Nephron progenitor cell (in vitro differentiated cells): ENCODE measurements around the gene NAA20.

Source experiments
- DNase-seq: peaks from one replicate; pipeline ENCODE4 v3.0.0; 2021
- H3K27ac Mint-ChIP-seq: 2 replicates; pipeline ENCODE4 v1.8.0; 2021; ENCODE audit warnings: mild to moderate bottlenecking, moderate library complexity, mixed read lengths
- H3K27me3 Mint-ChIP-seq: 2 replicates; pipeline ENCODE4 v1.8.0; 2021; ENCODE audit warnings: mild to moderate bottlenecking, low read depth, mixed read lengths; ENCODE audit not compliant: poor library complexity
- H3K36me3 Mint-ChIP-seq: 2 replicates; pipeline ENCODE4 v1.8.0; 2021; ENCODE audit warnings: low read depth, mixed read lengths
- H3K4me1 Mint-ChIP-seq: 2 replicates; pipeline ENCODE4 v1.8.0; 2021; ENCODE audit warnings: mixed read lengths
- H3K4me3 Mint-ChIP-seq: 2 replicates; pipeline ENCODE4 v1.8.0; 2021; ENCODE audit warnings: mild to moderate bottlenecking, moderate library complexity, mixed read lengths
- H3K9me3 Mint-ChIP-seq: 2 replicates; pipeline ENCODE4 v1.8.0; 2021; ENCODE audit warnings: mild to moderate bottlenecking, moderate library complexity, mixed read lengths
- CTCF ChIP-seq: fragments of 200-600 bp; sonication (generic); IDR thresholded peaks from 2 replicates; pipeline ENCODE4 v1.5.0; 2021; ENCODE audit warnings: antibody characterized with exemption

The NAA20 gene

DNA sequence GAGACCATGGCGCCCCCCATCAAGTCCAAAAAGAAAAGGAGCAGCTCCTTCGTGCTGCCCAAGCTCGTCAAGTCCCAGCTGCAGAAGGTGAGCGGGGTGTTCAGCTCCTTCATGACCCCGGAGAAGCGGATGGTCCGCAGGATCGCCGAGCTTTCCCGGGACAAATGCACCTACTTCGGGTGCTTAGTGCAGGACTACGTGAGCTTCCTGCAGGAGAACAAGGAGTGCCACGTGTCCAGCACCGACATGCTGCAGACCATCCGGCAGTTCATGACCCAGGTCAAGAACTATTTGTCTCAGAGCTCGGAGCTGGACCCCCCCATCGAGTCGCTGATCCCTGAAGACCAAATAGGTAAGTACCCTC lies 41.7 kb upstream of the NAA20 start:
- Mint-ChIP-seq H3K4me1 (peaks cover 65% of the 10 kb centered on the region), H3K27me3 (no peaks in the 10 kb centered on the region), H3K27ac (peak overlapping the region; percentile 99), H3K9me3 (peaks cover 9% of the 10 kb centered on the region), H3K36me3 (peaks cover 71% of the 10 kb centered on the region), H3K4me3 (no peak overlapping the region)
- no peak for DNase-seq
- no peak for TF ChIP-seq CTCF

- Mint-ChIP-seq H3K4me3 (no peak overlapping the region), H3K4me1 (peaks cover 70% of the 10 kb centered on the region)
Measured at GRCh38 chr20:19975901-19976300, 41.3 kb upstream of the NAA20 start.

DNA sequence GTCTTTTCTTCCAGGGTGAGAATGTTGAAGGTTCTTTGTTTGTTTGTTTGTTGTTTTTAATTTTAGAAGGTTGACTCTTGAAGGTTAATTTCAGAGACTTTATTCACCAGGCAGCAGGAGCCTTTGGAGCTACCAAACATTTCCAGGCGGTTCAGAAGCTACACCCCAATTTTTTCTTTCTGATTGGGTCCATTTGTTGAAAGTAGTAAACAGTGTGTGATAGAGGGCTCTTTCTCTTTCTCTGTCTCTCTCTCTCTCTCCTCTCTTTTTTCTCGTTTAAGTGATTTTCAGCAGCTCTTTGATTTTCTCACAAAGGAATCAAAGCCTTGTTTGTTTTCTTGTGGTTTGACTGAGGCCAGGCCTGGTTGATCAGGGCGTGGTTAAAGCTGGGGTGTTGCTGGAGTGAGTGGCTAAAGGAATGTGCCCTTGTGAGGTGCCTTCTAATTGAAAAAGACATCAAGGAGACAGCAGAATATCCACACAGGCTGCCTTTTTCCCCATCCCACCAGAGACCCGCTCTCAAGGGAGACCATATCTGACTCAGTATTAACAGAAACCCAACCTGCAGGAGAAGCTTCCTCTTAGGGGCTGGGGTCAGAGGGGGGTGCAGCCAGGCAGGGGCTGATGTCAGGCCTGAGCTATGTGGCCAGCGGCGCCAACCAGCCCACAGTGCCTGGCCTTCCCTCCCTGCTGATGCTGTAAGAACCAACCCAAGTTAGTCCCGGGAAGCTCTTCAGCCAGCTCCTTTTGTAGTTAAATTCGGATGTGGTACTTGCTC lies 40.4 kb upstream of the NAA20 start:
- Mint-ChIP-seq H3K4me3 (peak overlapping the region; percentile 62), H3K36me3 (peaks cover 72% of the 10 kb centered on the region), H3K27ac (peak overlapping the region; percentile 99), H3K4me1 (peaks cover 79% of the 10 kb centered on the region), H3K9me3 (peaks cover 9% of the 10 kb centered on the region), H3K27me3 (peaks cover 1% of the 10 kb centered on the region)
- TF ChIP-seq CTCF: no peak
- peak; percentile 33 for DNase-seq

More at GRCh38 chr20:19975901-19976300, 41.3 kb upstream of the NAA20 start:
- TF ChIP-seq CTCF: no peak
- peaks cover 9% of the 10 kb centered on the region for H3K9me3 Mint-ChIP-seq
- peaks cover 71% of the 10 kb centered on the region for H3K36me3 Mint-ChIP-seq
- H3K27ac Mint-ChIP-seq: peak overlapping the region; percentile 99
- H3K27me3 Mint-ChIP-seq: no peaks in the 10 kb centered on the region
- DNase-seq: no peak

DNA sequence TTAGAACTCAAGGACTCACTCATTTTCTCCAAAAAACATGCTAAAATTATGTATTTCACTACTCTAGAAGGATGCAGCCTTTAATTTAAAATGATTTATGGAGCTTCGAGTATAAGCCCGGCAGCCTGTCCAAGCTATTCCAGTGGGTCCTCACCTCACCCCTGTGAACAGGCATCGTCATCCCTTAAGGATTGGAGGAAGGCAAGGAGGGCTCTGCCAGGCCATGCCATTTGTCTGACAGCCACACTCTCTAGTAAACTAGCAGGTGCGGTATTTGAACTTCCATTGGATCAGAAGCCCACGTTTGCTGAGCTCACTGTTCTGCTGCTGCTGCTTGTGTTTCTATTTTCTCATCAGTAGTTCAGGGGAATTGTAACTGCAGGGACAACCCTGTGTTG lies 39.8 kb upstream of the NAA20 start:
- peaks cover 80% of the 10 kb centered on the region for H3K4me1 Mint-ChIP-seq
- no peak for TF ChIP-seq CTCF
- H3K9me3 Mint-ChIP-seq: peaks cover 9% of the 10 kb centered on the region
- peaks cover 3% of the 10 kb centered on the region for H3K27me3 Mint-ChIP-seq
- H3K4me3 Mint-ChIP-seq: no peak overlapping the region
- no peak for DNase-seq
- peaks cover 70% of the 10 kb centered on the region for H3K36me3 Mint-ChIP-seq
- H3K27ac Mint-ChIP-seq: peak overlapping the region; percentile 99

DNA sequence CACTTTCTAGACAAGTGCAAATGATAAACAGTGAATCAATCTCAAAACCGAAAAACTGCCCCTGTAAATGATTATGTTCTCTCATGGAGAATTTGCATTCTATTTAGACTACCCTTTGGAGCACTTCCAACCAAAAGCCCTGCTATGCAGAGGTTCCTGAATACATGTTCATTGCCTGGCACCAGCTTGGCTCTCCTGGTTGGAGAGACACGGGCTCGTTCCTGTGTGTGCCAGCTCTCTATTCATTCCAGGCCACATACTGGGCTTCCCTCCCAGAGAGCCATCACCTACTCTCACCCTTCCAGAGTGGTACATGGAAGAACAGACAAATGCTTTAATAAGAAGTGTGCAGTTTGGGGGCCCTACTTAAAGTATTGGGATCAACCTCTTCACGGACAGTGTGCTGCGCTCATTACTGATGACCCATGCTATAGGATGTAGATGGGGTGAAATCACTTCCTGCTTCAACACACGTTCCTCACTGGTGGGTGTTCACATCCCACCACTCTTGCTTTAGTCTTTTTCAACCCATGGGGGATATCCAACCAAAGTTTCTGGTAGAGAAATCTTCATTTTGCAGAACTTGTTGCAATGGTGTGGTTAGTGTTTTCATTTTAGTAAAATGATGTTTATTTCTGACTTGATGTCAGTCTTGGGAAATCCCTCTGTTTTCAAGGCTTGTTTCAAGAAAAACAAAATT lies 38.5 kb upstream of the NAA20 start:
- no peak for DNase-seq
- H3K27ac Mint-ChIP-seq: peak overlapping the region; percentile 77
- peaks cover 74% of the 10 kb centered on the region for H3K4me1 Mint-ChIP-seq

More for the DNA sequence above, 38.5 kb upstream of the NAA20 start:
- H3K4me3 Mint-ChIP-seq: no peak overlapping the region
- peaks cover 9% of the 10 kb centered on the region for H3K9me3 Mint-ChIP-seq
- no peak for TF ChIP-seq CTCF
- peaks cover 3% of the 10 kb centered on the region for H3K27me3 Mint-ChIP-seq
- H3K36me3 Mint-ChIP-seq: peaks cover 70% of the 10 kb centered on the region
